Parathyroid adenoma (tissue), 2 donors: ENCODE results near the gene DNM3.

Source experiments
- H2AFZ ChIP-seq: fragments of 300-600 bp; sonication (generic); one replicate; pipeline ENCODE4 v1.7.0; 2017; ENCODE audit warnings: antibody characterized with exemption, mild to moderate bottlenecking
- H3K27ac ChIP-seq: fragments of 300-600 bp; sonication (generic); one replicate; pipeline ENCODE4 v1.7.0; 2017
- H3K27me3 ChIP-seq: fragments of 300-600 bp; sonication (generic); one replicate; pipeline ENCODE4 v1.7.0; 2017; ENCODE audit warnings: low read length; ENCODE audit not compliant: control insufficient read depth, insufficient read depth
- H3K36me3 ChIP-seq: fragments of 300-600 bp; sonication (generic); one replicate; pipeline ENCODE4 v1.7.0; 2017; ENCODE audit warnings: low read length; ENCODE audit not compliant: control insufficient read depth, insufficient read depth
- H3K4me1 ChIP-seq: fragments of 300-600 bp; sonication (generic); one replicate; pipeline ENCODE4 v1.7.0; 2017; ENCODE audit warnings: control low read depth
- H3K4me2 ChIP-seq: fragments of 300-600 bp; sonication (generic); one replicate; pipeline ENCODE4 v1.7.0; 2017; ENCODE audit warnings: low read length
- H3K4me3 ChIP-seq: fragments of 300-600 bp; sonication (generic); one replicate; pipeline ENCODE4 v1.7.0; 2017; ENCODE audit warnings: low read depth, low read length
- H3K79me2 ChIP-seq: fragments of 300-600 bp; sonication (generic); one replicate; pipeline ENCODE4 v1.7.0; 2017; ENCODE audit warnings: control low read depth
- H3K9ac ChIP-seq: fragments of 300-600 bp; sonication (generic); one replicate; pipeline ENCODE4 v1.7.0; 2017; ENCODE audit warnings: mild to moderate bottlenecking
- H3K9me3 ChIP-seq: fragments of 300-600 bp; sonication (generic); one replicate; pipeline ENCODE4 v1.7.0; 2017; ENCODE audit warnings: low read length; ENCODE audit not compliant: control insufficient read depth
- TF ChIP-seq, protein P1 (sequence below): fragments of 300-600 bp; sonication (generic); IDR thresholded peaks from one replicate; pipeline ENCODE4 v1.7.0; 2017; ENCODE audit warnings: antibody characterized with exemption, mild to moderate bottlenecking
- donor health status: primary hyperparathyroidism.

Gene DNM3

DNA sequence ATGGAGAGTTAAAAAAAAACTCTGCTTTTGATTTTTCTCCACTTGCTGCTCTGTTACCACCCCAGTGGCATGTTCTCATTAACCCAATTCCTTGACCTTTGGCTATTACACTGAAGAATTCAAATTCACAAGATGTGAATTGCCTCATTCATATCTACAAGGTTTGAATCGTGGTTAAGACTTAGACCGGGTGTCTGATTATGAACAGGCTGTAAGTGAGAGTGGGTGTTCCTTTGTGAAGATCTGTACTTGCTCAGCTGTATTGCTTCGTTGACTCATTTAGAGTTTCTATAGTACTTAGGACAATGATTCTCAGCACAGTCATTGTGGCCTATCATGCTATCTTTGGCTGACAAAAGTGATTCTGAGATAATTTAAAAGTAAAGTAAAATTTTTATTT, 36.4 kb downstream of the DNM3 start:
- no peak overlapping the region for H2AFZ ChIP-seq
- H3K9ac ChIP-seq, result no peak overlapping the region
- H3K4me3 ChIP-seq, result no peak overlapping the region
- no peaks in the 10 kb centered on the region for H3K36me3 ChIP-seq
- no peaks in the 10 kb centered on the region for H3K79me2 ChIP-seq
- TF ChIP-seq, protein P1, sequence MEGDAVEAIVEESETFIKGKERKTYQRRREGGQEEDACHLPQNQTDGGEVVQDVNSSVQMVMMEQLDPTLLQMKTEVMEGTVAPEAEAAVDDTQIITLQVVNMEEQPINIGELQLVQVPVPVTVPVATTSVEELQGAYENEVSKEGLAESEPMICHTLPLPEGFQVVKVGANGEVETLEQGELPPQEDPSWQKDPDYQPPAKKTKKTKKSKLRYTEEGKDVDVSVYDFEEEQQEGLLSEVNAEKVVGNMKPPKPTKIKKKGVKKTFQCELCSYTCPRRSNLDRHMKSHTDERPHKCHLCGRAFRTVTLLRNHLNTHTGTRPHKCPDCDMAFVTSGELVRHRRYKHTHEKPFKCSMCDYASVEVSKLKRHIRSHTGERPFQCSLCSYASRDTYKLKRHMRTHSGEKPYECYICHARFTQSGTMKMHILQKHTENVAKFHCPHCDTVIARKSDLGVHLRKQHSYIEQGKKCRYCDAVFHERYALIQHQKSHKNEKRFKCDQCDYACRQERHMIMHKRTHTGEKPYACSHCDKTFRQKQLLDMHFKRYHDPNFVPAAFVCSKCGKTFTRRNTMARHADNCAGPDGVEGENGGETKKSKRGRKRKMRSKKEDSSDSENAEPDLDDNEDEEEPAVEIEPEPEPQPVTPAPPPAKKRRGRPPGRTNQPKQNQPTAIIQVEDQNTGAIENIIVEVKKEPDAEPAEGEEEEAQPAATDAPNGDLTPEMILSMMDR, result no peak
- no peak overlapping the region for H3K27ac ChIP-seq
- no peaks in the 10 kb centered on the region for H3K4me1 ChIP-seq
- no peak overlapping the region for H3K4me2 ChIP-seq
- no peaks in the 10 kb centered on the region for H3K27me3 ChIP-seq
- no peaks in the 10 kb centered on the region for H3K9me3 ChIP-seq

DNA sequence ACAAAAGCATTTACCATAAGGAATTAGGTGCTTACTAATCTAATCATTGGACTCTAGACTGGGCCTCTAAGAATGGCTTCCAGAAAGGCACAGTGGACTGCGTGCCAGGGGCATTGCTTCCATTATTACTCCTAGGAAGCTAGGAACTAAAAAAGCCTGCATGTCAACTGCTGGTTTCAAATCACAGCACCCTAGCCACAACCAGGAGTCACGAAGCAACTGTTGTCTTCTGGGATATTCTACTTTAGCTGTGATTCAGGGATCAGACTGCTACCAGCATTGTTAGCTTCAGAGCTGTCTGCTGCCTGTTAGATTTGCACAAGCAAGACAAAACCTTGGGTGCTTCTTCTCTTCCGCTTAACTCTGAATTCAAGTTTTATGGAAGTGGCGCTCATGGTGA, 38.3 kb downstream of the DNM3 start:
- Histone ChIP-seq H3K4me3 (no peak overlapping the region), H3K9me3 (no peaks in the 10 kb centered on the region), H3K27me3 (no peaks in the 10 kb centered on the region), H3K4me1 (no peaks in the 10 kb centered on the region), H3K9ac (no peak overlapping the region), H3K79me2 (no peaks in the 10 kb centered on the region), H2AFZ (no peak overlapping the region), H3K4me2 (no peak overlapping the region), H3K36me3 (no peaks in the 10 kb centered on the region), H3K27ac (no peak overlapping the region)
- TF ChIP-seq, protein P1, result no peak

DNA sequence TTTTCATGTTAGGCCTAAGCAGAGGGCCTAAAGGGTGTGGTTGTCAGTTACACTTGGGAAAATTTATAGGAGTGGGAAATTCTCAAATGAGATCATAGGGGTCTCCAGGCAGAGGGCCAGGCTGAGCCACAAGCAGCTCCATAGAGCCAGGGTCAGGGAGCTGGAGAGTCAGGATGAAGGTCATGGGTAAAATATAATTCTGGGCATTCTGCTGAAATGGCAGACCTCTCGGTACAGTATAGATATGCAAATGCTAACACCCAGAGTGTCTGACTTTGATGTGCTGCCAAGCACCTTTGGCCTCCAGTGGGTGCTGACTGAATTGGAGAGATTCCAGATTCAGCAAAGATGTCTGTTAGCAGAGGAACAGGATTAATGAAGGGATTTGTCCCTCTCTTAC, 40.1 kb downstream of the DNM3 start:
- no peaks in the 10 kb centered on the region for H3K36me3 ChIP-seq
- H2AFZ ChIP-seq, result no peak overlapping the region
- H3K9me3 ChIP-seq, result no peaks in the 10 kb centered on the region
- no peaks in the 10 kb centered on the region for H3K4me1 ChIP-seq
- no peak overlapping the region for H3K27ac ChIP-seq
- no peaks in the 10 kb centered on the region for H3K27me3 ChIP-seq
- H3K9ac ChIP-seq, result no peak overlapping the region
- H3K4me2 ChIP-seq, result no peak overlapping the region
- no peak overlapping the region for H3K4me3 ChIP-seq
- TF ChIP-seq, protein P1, result no peak
- H3K79me2 ChIP-seq, result no peaks in the 10 kb centered on the region

DNA sequence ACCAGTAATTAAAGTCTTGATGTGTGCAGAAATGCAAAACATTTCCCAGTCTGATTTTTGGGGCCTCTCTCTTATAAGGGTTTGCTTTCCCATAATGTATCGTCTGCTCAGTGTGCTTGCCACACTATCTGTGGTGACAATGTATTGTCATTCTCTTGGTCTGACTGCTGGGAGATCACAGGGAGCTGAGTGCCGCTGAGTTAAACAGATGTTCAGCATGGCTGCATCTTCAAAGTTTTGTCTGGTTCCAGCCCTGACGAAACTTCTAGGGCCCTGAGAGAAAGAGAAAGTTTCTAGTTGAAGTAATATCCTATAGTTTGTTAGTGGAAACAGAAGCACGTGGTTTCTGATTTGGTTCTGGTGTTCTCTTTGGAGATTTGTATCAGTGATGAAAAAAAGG, 42.6 kb downstream of the DNM3 start:
- TF ChIP-seq, protein P1, result no peak
- H3K27ac ChIP-seq, result no peak overlapping the region

DNA sequence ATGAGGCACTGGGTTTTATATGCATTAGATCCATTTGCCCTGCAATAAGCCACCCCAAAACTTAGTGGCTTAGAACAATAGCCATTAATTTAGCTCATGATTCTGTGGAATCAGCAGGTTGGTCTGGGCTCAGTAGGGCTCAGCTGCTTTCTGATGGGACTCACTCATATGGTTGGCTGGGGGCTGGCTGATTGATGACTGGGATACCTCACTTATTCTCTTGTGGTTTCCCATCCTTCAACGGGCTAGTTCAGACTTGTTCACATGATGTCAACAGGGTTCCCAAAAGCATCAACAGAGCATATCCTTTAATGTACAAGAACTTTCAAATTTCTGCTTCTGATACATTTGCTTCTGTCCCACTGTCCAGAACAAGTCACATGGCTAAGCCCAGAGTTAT, 43.2 kb downstream of the DNM3 start:
- no peaks in the 10 kb centered on the region for H3K36me3 ChIP-seq
- TF ChIP-seq, protein P1, result no peak
- H3K9ac ChIP-seq, result no peak overlapping the region
- no peaks in the 10 kb centered on the region for H3K27me3 ChIP-seq
- H3K4me1 ChIP-seq, result no peaks in the 10 kb centered on the region
- H3K9me3 ChIP-seq, result no peaks in the 10 kb centered on the region
- no peak overlapping the region for H2AFZ ChIP-seq
- H3K4me3 ChIP-seq, result no peak overlapping the region
- H3K79me2 ChIP-seq, result no peaks in the 10 kb centered on the region
- no peak overlapping the region for H3K27ac ChIP-seq
- no peak overlapping the region for H3K4me2 ChIP-seq

More for the DNA sequence above, 42.6 kb downstream of the DNM3 start:
- Histone ChIP-seq H3K9ac (no peak overlapping the region), H3K4me3 (no peak overlapping the region), H3K4me1 (no peaks in the 10 kb centered on the region), H3K36me3 (no peaks in the 10 kb centered on the region), H3K9me3 (no peaks in the 10 kb centered on the region), H3K79me2 (no peaks in the 10 kb centered on the region), H3K4me2 (no peak overlapping the region), H3K27me3 (no peaks in the 10 kb centered on the region), H2AFZ (no peak overlapping the region)
